ENCODE measurements around the gene INKA2.

INKA2 gene

DNA sequence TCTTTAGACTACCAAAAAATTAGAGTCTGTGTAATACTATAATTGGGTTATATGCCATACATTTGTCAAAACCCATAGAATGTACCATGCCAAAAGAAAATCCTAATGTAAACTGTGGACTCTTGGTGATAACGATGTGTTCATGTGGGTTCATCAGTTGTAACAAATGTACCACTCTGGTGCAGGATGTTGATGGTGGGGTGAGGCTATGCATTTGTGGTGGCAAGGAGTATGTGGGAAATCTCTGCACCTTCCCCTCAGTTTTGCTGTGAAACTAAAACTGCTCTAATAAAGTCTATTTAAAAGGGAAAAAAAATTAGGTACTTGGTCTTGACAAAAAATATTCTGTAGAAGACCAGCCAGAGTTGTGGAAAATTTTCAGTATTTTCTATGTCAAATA, 43.4 kb downstream of the INKA2 start:
- no peak for DNase-seq

DNA sequence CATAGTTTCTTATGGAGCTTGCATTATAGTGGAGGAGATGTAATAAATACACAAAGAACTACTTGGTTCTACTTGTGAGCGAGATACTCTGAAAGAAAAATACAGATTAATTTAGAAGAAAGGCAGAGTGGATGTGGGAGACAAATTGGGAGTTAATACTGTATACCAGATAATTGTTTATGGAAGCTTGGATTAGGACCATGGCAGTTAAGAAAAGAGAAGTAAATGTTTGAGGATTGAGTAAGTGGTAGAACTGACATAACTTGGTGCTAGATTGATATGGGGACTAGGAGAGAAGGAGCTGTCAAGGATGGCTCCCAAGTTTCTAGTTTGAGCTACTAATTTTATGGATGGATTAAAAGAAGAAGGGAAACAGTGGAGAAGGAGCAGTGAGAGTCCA, 47.3 kb downstream of the INKA2 start:
- DNase-seq, result no peak

- DNase-seq, result no peak
These were observed 48.9 kb downstream of the INKA2 start for GRCh38 chr1:111690306-111690617.
